RPMI7951 (cell line): Measurements from ENCODE around the gene MIOS. TPM values are rescaled to one million over a fixed set of nuclear protein-coding genes. Genes with fewer than 3 reads are reported as not detected.

Experiments used
- DNase-seq: peaks from one replicate; pipeline ENCODE4 v3.0.0-alpha.2; 2012; ENCODE audit warnings: low read depth
- total RNA-seq: library from RNA; depleted of rRNA; stranded (reverse); fragments of >200 nt; shearing (Covaris generic); gene quantifications from 2 replicates; pipeline ENCODE4 v1.2.3, GENCODE V29; 2014

The MIOS gene
- total RNA-seq, 1 experiment from 2014 or later: 33.5 TPM

DNA sequence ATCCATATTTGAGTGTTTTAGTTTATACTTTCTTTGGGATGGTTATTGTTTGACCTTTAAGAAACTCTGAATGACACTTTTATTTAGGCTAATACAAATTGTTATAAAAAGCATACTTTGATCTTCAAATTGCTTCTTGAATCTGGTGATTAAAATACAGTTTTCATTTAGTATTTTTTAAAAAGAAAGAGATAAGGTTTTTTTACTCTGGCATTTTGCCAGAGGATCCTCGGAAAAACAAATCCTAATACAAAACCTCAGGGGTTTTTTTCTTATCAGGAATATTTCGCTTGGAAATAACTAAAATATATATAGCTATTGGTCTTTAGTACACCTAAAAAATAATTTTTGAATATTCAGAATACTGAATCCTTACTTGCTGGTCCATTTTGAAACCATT lies 17.0 kb downstream of the MIOS start:
- DNase-seq: no peak

DNA sequence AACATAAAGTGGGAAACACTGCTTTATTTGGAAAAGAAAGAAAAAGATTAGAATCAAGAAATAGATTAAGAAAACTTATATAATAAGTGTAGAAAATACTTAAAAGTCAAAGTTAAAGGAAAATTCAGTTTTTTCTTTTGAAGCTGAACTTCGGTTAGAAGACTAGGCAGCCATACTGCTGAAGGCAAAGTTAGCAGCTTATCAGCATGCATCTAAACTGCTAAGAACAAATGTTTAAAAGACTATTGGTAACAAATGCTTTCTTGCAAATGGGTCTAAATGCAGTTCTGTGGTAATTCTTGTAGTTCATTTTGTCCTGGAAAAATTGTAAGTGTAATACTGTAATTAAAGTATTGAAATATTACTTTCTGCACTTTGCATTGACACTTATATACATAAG lies 18.0 kb downstream of the MIOS start:
- no peak for DNase-seq

DNA sequence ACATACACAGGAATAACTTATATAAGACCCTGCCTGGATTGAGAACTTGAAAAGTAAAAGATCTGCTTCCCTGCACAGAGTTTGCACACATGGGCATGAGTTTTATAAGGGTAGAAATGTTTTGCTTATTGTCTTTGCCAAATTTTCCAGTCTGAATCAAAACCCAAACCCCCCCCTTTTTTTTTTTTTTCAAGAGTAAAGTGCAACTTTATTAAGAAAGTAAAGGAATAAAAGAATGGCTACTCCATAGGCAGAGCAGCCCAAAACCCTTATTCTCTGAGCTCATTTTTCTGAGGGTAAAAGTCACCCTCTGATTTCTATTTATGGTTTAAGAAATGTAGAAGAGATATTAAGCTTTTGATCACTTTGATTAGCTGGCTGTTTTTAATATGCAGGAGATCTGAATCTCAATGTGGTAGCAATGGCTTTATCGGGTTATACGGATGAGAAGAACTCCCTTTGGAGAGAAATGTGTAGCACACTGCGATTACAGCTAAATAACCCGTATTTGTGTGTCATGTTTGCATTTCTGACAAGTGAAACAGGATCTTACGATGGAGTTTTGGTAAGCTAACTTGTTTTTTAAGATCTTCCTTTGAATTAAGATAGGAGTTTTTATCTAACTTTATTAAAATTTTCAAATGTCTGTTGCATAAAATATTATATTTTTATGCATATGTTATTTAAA lies 18.7 kb downstream of the MIOS start:
- no peak for DNase-seq

DNA sequence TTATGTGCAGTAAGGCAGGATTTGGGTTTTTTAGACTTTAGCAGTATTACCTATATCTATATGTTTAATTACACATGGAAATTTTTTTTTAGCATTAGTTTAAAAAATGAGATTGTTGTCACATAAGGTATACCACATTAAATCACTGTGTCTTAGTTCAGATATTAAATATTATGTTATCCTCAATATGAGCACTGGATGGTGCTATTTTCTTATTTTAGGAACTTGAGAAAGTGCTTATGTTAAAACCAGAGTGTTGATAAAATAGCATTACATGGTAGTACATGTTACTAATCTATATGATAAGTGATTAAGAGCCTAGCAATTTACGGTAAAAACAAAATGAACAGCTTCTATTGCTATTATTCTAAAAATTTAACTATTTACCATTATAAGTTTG lies 28.8 kb downstream of the MIOS start:
- DNase-seq: peak; percentile 13

DNA sequence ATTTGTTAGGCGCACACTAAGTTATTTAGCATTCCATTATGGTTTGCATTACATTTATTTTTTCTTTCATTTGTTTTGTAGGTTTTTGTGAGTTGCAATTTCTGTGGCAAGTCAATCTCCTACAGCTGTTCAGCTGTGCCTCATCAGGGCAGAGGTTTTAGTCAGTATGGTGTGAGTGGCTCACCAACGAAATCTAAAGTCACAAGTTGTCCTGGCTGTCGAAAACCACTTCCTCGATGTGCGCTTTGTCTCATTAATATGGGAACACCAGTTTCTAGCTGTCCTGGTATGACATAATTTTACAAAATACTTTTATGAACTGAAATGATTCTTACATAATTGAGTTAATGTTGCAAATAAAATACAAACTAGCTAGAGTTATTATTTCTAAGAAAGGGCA lies 29.5 kb downstream of the MIOS start:
- no peak for DNase-seq

DNA sequence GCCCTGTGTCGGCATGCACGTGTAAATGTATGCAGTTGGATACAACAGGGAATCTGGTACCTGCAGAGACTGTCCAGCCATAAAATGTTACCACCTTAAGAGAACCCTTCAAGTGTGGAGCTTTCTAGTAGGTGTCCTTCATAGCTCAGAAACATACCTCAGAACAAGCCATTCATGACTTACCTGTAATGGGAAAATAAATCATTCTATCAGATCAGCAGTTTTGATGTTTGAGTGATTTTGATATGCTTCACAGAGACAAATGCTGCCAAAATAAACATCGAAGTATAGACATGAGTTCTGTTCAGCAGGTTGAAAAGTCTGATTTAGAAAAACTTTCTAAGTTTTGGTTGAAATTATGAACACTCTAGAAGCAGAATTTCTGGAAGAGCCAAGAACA lies 40.3 kb downstream of the MIOS start:
- no peak for DNase-seq

DNA sequence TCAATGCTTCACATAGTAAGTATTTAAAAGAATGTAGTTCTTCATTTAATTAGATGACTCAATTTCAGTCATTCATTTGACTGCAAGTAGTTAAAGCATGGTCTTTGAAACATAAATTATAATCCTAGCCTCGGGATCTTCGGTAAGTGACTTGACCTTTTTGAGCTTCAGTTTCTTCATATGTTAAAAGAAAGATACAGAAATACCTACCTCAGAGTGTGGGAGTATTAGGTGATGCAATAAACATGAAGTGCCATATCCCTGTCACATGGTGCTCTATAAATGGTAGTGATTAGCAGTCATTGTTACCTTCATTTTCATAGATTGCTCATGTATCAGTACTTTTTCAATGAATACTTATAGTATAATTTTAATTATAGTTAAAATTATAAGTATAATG lies 42.6 kb downstream of the MIOS start:
- DNase-seq: no peak

DNA sequence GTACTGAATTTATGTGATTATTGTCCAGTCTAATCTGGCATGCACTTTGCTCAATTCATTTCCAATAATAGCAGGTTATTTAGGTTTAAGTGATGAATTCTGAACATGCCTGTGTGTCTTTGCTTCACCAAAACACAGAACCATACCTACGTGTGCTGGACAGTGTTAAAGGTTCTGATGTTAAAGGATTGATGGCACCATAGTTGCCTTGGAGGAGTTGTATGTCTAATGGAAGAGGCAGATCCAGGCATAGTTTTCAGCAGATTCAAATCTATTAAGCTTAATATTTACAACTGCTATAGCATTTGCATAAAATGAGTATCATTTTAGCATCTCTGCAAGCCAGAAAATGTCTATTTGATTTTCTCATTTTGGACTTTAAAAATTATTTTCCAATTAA lies 45.8 kb downstream of the MIOS start:
- no peak for DNase-seq

DNA sequence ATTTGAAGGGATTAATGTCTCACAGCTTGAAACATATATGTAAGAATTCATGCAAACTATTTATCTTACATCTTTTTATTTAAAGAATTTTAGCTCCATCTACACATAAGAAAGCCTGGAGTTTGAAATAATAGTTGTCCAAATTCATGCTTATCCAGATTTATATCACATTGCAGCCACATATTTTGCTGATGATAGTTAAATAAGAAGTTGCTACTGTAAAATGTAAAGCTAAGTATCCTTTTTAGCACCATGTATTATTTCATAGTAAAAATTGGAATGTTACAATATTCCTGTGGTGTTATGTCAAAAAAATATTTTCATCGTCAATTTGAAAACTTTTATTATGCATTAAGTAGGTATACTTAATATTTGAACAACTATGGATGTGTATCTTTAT lies 46.5 kb downstream of the MIOS start:
- DNase-seq: no peak

DNA sequence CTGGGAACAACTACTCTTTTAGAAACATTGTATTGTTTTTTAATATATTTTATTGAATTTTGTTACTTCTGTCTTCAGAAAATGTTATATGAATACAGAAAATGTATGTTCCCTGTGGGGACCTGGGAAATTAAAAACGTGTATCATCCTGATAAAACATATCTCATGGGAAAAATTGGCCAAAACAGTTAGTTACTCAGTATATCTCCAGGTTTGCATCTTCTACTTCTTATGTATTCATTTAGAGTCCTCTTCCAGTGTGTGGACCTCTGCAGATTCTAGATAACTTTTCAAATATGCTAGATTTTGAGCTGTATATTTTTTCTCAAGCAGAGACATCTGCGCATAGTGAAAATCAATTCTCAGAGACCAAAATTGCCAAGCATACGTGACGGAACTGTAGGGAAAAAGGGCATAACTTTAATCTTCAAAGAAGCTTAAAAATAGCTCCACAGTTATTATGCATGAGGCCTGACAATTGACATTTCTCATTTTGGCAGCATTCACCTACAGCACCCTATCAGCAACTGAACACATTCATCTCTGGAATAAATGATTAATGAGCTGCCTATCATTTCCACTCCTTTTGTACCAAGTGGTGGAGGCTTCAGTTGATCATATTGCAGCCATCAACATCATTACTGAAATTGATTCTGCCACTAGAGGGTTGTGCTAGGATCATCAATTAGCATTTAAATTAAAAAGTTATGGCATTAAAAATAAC lies 47.5 kb downstream of the MIOS start:
- DNase-seq: no peak

DNA sequence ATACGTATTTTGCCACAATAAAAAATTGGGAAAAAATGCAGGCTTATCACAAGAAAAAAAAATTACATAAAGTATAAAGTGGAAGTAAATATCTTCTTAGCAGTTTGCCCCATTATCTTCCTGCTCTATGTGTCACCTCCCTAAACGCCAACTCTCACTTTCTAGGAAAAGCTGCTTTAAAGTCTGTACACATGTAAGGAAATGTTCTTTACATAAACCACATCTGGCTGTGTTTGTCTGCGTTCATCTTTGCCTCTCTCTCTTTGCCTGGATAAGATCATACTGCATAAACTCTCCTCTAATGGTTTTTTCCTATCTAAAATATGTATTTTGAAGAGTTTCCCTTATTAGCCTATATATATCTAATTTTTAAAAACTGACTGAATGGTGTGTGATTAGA lies 50.9 kb downstream of the MIOS start:
- DNase-seq: no peak

DNA sequence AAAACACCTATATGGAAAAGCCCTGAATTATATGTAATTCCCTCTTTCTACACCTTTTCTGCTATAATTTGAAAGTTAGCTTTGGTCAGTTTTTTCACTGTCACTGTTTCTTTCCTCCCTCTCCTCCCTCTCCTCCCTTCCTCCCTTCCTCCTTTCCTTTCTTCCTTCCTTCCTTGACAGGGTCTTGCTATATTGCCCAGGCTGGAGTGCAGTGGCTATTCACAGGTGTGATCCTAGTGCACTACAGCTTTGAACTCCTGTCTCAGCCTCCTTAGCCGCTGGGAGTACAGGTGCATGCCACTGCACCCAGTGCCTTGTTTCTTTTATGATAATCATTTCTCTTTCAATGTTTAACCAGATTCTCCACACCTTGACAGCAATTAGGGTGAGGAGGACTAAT lies 51.7 kb downstream of the MIOS start:
- no peak for DNase-seq

DNA sequence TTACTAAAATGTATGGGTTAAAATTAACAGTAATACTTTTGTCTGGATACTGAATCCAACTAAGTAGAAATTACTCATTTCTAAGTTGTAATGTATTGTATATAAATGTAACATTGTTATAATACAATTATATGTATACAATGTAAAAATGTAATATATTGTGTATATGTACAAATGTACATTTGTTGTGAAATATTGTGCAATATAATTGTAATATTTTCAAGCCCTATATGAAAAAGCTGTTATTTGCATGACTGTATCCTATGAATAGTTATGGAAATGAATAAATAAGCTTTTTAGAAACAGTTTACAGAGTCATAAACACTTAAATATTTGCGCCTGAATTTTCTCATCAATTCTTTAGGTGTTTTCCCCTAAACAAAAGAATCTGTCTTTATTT lies 53.6 kb downstream of the MIOS start:
- no peak for DNase-seq

DNA sequence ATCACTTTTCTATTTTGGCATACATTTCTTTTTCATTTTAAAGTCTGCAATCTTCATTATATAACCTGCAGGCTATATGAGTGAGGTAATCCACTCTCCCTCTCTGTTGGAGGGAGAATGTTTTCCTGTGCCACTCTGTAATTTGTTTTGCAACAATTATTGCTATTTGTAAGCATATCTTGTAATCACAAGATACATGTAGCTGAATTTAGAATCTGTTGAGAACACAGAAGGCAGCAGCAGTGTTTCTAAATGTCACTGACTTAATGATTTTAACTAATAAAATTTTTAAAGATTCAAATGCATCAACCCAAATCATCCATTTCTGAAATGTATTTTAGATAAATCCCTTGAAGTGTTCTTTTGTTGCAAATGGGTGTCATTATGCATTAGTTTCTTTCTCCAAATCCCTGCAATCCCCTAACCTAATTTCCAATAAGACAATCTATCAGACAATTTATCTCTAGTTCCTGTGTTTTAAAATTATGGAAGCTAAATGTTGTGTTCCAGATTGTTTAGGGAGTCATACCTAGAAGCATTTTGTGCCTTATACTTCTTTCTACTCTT lies 54.0 kb downstream of the MIOS start:
- DNase-seq: no peak

DNA sequence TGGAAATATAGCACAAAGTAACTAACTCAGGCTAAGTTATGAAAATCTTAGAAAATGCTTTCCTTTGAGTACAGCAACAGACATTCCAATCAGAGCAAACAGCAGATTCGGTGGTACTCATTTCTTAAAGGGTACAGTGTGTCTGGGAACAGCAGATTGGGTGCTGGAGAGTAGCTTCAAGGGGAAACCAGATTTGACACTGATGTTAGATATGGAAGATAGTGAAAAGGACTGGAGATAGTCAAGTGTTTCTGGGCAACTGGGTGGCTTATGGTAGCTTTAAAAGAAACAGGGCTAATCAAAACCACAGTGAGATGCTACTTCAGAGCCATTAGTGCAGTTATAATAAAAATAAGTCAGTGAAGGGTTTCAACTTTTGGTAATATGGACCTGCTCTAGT lies 61.8 kb downstream of the MIOS start:
- no peak for DNase-seq

DNA sequence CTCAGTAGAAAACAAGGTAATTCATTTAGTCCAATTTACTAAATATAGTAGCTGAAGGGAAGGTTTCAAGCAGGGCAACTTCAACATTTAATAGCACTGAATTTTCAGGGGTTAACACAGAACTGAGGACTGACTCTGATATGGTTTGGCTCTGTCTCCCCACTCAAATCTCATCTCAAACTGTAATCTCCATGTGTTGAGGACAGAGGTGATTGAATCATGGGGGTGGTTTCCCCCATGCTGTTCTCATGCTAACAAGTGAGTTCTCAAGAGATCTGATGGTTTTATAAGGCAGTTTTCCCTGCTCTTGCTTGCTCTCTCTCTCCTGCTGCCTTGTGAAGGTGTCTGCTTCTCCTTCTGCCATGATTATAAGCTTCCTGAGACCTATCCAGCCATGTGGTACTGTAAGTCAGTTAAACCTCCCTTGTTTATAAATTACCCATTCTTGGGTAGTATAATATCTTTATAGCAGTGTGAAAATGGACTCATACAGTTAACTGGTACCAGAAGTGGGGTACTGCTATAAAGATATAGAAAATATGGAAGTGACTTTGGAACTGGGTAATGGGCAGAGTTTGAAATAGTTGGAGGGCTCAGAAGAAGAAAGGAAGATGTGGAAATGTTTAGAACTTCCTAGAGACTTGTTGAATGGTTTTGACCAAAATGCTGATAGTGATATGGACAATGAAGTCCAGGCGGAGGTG lies 64.1 kb downstream of the MIOS start:
- no peak for DNase-seq

DNA sequence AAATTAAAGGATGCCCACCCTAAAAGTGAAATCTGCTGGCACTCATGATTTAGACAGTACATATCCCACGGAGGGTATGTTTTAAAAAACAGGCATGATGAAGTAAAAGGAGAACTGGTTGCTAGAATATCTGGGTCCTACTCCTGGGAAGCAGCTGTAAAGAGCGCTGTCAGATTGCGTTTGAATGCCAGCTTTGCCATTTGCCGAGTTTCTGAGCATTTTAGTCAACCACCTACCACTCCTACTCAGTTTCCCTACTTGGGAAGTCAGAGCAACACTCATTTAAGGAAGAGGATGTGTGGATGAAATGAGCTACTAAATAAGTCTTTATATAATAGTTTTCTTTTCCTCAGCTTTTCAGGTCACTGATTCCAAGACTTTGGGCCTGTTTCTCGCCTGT lies 72.7 kb downstream of the MIOS start:
- peak; percentile 10 for DNase-seq

DNA sequence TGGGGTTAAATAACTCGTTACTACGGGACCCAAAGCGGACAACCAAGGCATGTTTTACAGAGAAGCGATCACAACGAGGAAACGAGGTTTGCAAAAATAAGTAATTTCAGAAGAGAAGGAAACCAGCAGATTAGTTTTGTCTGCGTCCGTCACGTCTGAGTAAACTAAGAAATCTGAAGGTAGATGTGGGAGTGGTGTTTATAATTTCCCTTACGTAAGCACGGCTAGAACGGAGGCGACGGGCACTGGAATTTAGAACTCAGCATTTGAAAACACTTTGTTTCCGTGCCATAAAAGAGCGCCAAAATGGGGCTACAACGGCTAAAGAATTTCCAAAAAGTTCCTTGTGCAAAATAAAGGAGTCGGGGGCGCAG lies 73.2 kb downstream of the MIOS start:
- DNase-seq: peak; percentile 32

DNA sequence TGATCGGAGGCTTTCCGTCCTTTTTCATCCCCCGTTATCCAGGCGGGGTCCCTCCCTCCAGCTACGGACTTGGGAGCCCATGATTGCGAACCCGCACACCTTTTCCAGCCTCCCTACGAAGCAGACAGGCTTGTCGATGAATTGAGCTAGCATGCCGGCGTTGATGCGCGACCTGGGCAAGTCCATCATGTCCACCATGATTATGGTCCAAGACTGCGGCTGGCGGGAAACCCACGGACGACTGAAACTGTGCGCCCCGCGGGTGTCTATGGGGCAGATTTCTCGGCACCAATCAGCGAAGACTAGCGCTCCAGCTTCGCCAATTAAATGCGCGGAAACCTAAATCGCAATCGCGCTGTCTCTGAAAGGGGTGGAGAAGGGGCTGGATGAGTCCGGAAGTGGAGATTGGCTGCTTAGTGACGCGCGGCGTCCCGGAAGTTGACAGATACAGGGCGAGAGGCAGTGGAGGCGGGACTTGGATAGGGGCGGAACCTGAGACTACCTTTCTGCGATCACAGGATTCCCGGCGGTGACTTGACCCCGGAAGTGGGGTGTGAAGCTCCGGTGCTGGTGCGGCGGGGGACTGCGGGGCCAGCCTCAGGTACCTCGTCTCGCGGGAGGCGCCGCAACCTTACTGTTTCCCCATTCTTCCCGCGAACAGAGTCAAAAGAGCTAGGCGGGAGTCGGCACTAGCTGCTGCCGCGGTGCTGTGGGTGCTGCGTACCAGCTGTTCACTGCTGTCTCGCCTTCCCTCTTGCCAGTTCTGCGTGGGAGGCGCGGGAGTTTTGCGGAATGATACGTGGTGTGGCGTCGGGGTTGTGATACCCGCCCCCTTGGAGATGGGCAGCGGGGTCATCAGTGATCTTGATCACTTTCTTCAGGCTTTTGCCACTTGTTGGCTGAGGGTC lies 73.8 kb downstream of the MIOS start, which contains the start of gene UMAD1:
Gene UMAD1, plus strand, starts transcription at position 532 of the 908 bp plus-strand sequence. CDS start 32,620 bp downstream, outside the sequence.
- peak; percentile 100 for DNase-seq

DNA sequence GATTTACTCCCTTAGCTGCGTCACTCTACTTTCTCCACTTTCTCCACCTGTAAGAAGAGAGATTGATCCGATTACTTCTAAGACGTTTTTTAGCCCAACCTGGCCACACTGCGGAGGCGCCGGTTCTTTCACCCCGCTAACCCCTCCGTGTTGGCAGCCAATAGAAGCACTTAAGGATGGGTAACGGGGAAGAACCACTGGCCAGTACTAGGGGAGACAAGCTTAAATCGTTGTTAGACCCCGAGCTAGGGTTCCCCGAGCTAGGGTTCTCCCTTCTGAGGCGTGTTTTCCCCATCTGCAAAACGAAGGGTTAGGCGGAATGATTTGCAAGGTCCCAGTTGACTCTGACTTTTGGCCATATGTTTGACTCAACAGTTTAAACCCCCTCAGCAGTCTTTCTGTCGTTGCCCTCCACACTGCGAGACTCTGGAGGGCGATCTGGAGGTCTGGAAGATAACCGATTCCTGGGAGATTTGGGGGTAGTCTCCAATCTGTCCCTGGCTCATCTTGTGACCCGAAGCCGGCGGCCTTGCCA lies 74.5 kb downstream of the MIOS start:
- no peak for DNase-seq

DNA sequence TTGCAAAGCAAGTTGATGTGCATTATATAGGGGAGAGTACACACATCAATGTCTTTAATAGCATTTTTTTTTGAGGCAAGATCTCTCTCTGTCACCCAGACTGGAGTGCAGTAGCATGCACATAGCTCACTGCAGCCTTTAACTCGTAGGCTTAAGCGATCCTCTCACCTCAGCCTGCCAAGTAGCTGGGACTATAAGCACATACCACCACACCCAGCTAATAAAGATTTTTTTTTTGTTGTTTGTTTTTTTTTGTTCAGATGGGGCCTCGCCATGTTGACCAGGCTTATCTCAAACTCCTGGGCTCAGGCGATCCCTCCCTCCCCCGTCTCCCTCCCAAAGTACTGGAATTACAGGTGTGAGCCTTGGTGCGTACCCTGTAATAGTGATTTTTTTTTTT lies 75.4 kb downstream of the MIOS start:
- no peak for DNase-seq
